Trophoblast cell (in vitro differentiated cells and primary cell): ENCODE data around the gene FAM107B.
A peak's percentile ranks its signal among the peaks of the same experiment; 100 is the strongest.
"Not testable (repeated sequence)": the region's sequence is repeated elsewhere in the genome, so short reads cannot be mapped to it uniquely, and the experiment has no call there.

Experiments
- DNase-seq, 2 donors: peaks; one replicate each; pipeline ENCODE4 v3.0.0-alpha.2; 2016
- H2AFZ ChIP-seq: 2 replicates; pipeline ENCODE4 v1.6.1; 2013; ENCODE audit warnings: low read length, moderate library complexity, mild to moderate bottlenecking; ENCODE audit not compliant: insufficient read depth, poor library complexity
- H2AK5ac ChIP-seq: 2 replicates; pipeline ENCODE4 v1.6.1; 2013; ENCODE audit warnings: mild to moderate bottlenecking, low read length
- H2BK120ac ChIP-seq: 2 replicates; pipeline ENCODE4 v1.6.1; 2013; ENCODE audit warnings: low read length, mild to moderate bottlenecking, moderate library complexity; ENCODE audit not compliant: insufficient read depth, poor library complexity
- H2BK12ac ChIP-seq: 2 replicates; pipeline ENCODE4 v1.6.1; 2013; ENCODE audit warnings: mild to moderate bottlenecking, low read length, moderate library complexity
- H2BK5ac ChIP-seq: 2 replicates; pipeline ENCODE4 v1.6.1; 2013; ENCODE audit warnings: low read length, low read depth, moderate library complexity, mild to moderate bottlenecking; ENCODE audit not compliant: poor library complexity
- H3K14ac ChIP-seq: 2 replicates; pipeline ENCODE4 v1.6.1; 2013; ENCODE audit warnings: mild to moderate bottlenecking, low read length
- H3K18ac ChIP-seq: 2 replicates; pipeline ENCODE4 v1.6.1; 2013; ENCODE audit warnings: mild to moderate bottlenecking, low read length
- H3K23ac ChIP-seq: 2 replicates; pipeline ENCODE4 v1.6.1; 2013; ENCODE audit warnings: low read length
- H3K27ac ChIP-seq: 2 replicates; pipeline ENCODE4 v1.5.1; 2013; ENCODE audit warnings: low read depth, mild to moderate bottlenecking, inconsistent platforms, low read length, moderate library complexity
- H3K27me3 ChIP-seq: 2 replicates; pipeline ENCODE4 v1.6.1; 2013; ENCODE audit warnings: inconsistent platforms, mild to moderate bottlenecking, low read length, moderate library complexity; ENCODE audit not compliant: insufficient read depth
- H3K36me3 ChIP-seq, 2 experiments: 1 replicate in 1 of 2; 2 replicates in 1 of 2; pipeline ENCODE4 v1.6.1; 2013; ENCODE audit warnings: low read length in 2 of 2, mild to moderate bottlenecking in 2 of 2, moderate library complexity in 1 of 2; ENCODE audit not compliant: insufficient read depth in 2 of 2, control insufficient read depth in 1 of 2
- H3K4ac ChIP-seq: 2 replicates; pipeline ENCODE4 v1.6.1; 2013; ENCODE audit warnings: low read depth, mild to moderate bottlenecking, low read length, moderate library complexity
- H3K4me1 ChIP-seq, 2 experiments: 1 replicate in 1 of 2; 2 replicates in 1 of 2; pipeline ENCODE4 v1.6.1; 2013; ENCODE audit warnings: low read length in 2 of 2, mild to moderate bottlenecking in 2 of 2, moderate library complexity in 1 of 2; ENCODE audit not compliant: insufficient read depth in 2 of 2, control insufficient read depth in 1 of 2
- H3K4me2 ChIP-seq: 2 replicates; pipeline ENCODE4 v1.6.1; 2013; ENCODE audit warnings: inconsistent platforms, mild to moderate bottlenecking, low read length, moderate library complexity
- H3K4me3 ChIP-seq: 2 replicates; pipeline ENCODE4 v1.5.1; 2013; ENCODE audit warnings: mild to moderate bottlenecking, low read depth, low read length, inconsistent platforms
- H3K79me1 ChIP-seq: one replicate; pipeline ENCODE4 v1.6.1; 2013; ENCODE audit warnings: low read length
- H3K79me2 ChIP-seq: 2 replicates; pipeline ENCODE4 v1.6.1; 2013; ENCODE audit warnings: low read length, mild to moderate bottlenecking; ENCODE audit not compliant: control insufficient read depth, insufficient read depth, poor library complexity
- H3K9ac ChIP-seq: 2 replicates; pipeline ENCODE4 v1.6.1; 2013; ENCODE audit warnings: mild to moderate bottlenecking, low read length
- H3K9me3 ChIP-seq: 2 replicates; pipeline ENCODE4 v1.6.1; 2013; ENCODE audit warnings: low read depth, mild to moderate bottlenecking, control low read depth, inconsistent platforms, low read length; ENCODE audit not compliant: insufficient read depth
- H4K12ac ChIP-seq: 2 replicates; pipeline ENCODE4 v1.6.1; 2013; ENCODE audit warnings: low read depth, mild to moderate bottlenecking, low read length, moderate library complexity
- H4K8ac ChIP-seq: 2 replicates; pipeline ENCODE4 v1.6.1; 2013; ENCODE audit warnings: low read depth, mild to moderate bottlenecking, low read length, moderate library complexity
- H4K91ac ChIP-seq: one replicate; pipeline ENCODE4 v1.6.1; 2013; ENCODE audit warnings: low read depth, mild to moderate bottlenecking, low read length, moderate library complexity
- WGBS: extraction: QIAGEN DNeasy Blood & Tissue Kit; methylation state at CpG from one replicate; pipeline ENCODE4 v1.1.7; 2013; ENCODE audit warnings: missing lambda C conversion rate; ENCODE audit not compliant: insufficient read length, insufficient coverage; ENCODE audit errors: extremely low coverage; 5-methylcytosine and 5-hydroxymethylcytosine counted together

Gene FAM107B

GRCh38 chr10:14659137-14659536, 115.6 kb downstream of the FAM107B start:
- H3K4me3 ChIP-seq, H2AFZ ChIP-seq, H3K36me3 ChIP-seq, H2BK5ac ChIP-seq, H3K79me2 ChIP-seq, H3K9me3 ChIP-seq, H3K14ac ChIP-seq, H3K4ac ChIP-seq, H4K12ac ChIP-seq, H3K27ac ChIP-seq, H3K18ac ChIP-seq, H3K27me3 ChIP-seq, H3K9ac ChIP-seq, H3K23ac ChIP-seq, DNase-seq, H2BK12ac ChIP-seq, H3K4me2 ChIP-seq, H4K8ac ChIP-seq: not testable (repeated sequence)
- H2AK5ac ChIP-seq, result peak overlapping the region; percentile 52
- peaks cover 14 to 17% of the 10 kb centered on the region in 2 experiments for H3K4me1 ChIP-seq
- peaks cover 12% of the 10 kb centered on the region for H3K79me1 ChIP-seq
- no CpG with 5 or more reads among the region's 6 CpGs for WGBS
- peak overlapping the region; percentile 21 for H4K91ac ChIP-seq
- H2BK120ac ChIP-seq, result peak overlapping the region; percentile 25

GRCh38 chr10:14658331-14659127, 116.2 kb downstream of the FAM107B start:
- H4K12ac ChIP-seq, result no peak overlapping the region
- peak overlapping the region; percentile 21 for H4K91ac ChIP-seq
- peaks cover 3% of the 10 kb centered on the region for H3K79me2 ChIP-seq
- no peak overlapping the region for H2AFZ ChIP-seq
- no peak overlapping the region for H3K4ac ChIP-seq
- H3K9me3 ChIP-seq, result no peaks in the 10 kb centered on the region
- H3K27me3 ChIP-seq, result no peaks in the 10 kb centered on the region
- H3K4me3 ChIP-seq, result no peak overlapping the region
- H2BK5ac ChIP-seq, result no peak overlapping the region
- H2AK5ac ChIP-seq, result peak overlapping the region; percentile 52
- peak overlapping the region; percentile 25 for H2BK120ac ChIP-seq
- no peak overlapping the region for H3K23ac ChIP-seq
- H4K8ac ChIP-seq, result no peak overlapping the region
- no peak overlapping the region for H3K27ac ChIP-seq
- no peaks in the 10 kb centered on the region for H3K36me3 ChIP-seq
- no CpG with 5 or more reads among the region's 7 CpGs for WGBS
- H3K14ac ChIP-seq, result no peak overlapping the region
- no peak overlapping the region for H3K4me2 ChIP-seq
- peak in 1 of 2 donors; percentile 66 for DNase-seq
- H3K9ac ChIP-seq, result no peak overlapping the region
- H2BK12ac ChIP-seq, result no peak overlapping the region
- peaks cover 14 to 17% of the 10 kb centered on the region in 2 experiments for H3K4me1 ChIP-seq
- peaks cover 14% of the 10 kb centered on the region for H3K79me1 ChIP-seq
- no peak overlapping the region for H3K18ac ChIP-seq

GRCh38 chr10:14656052-14656730, 118.5 kb downstream of the FAM107B start:
- no peak overlapping the region for H4K12ac ChIP-seq
- WGBS, result no CpG with 5 or more reads among the region's 7 CpGs
- H3K27ac ChIP-seq, result peak overlapping the region; percentile 58
- H3K4me3 ChIP-seq, result no peak overlapping the region
- H4K91ac ChIP-seq, result peak overlapping the region; percentile 75
- H3K27me3 ChIP-seq, result no peaks in the 10 kb centered on the region
- peaks cover 24 to 27% of the 10 kb centered on the region in 2 experiments for H3K4me1 ChIP-seq
- peaks cover 33% of the 10 kb centered on the region for H3K79me1 ChIP-seq
- H3K9ac ChIP-seq, result no peak overlapping the region
- no peak for DNase-seq
- no peak overlapping the region for H4K8ac ChIP-seq
- H2BK120ac ChIP-seq, result peak overlapping the region; percentile 65
- H2BK12ac ChIP-seq, result peak overlapping the region; percentile 98
- H3K79me2 ChIP-seq, result peaks cover 4% of the 10 kb centered on the region
- peak overlapping the region; percentile 66 for H2AK5ac ChIP-seq
- H3K14ac ChIP-seq, result peak overlapping the region; percentile 76
- H3K4me2 ChIP-seq, result no peak overlapping the region
- no peaks in the 10 kb centered on the region for H3K9me3 ChIP-seq
- no peak overlapping the region for H3K23ac ChIP-seq
- H3K18ac ChIP-seq, result no peak overlapping the region
- peak overlapping the region; percentile 55 for H2BK5ac ChIP-seq
- H3K4ac ChIP-seq, result peak overlapping the region; percentile 44
- no peak overlapping the region for H2AFZ ChIP-seq
- no peaks in the 10 kb centered on the region for H3K36me3 ChIP-seq

- Histone ChIP-seq H3K18ac (no peak overlapping the region), H2AK5ac (no peak overlapping the region), H3K14ac (peak overlapping the region; percentile 75), H3K9ac (no peak overlapping the region), H4K12ac (no peak overlapping the region), H4K91ac (peak overlapping the region; percentile 89), H3K27me3 (no peaks in the 10 kb centered on the region), H3K9me3 (no peaks in the 10 kb centered on the region), H2AFZ (no peak overlapping the region), H3K4me2 (peak overlapping the region; percentile 30), H3K36me3 (no peaks in the 10 kb centered on the region), H3K27ac (peak overlapping the region; percentile 46), H3K4me1 (peaks cover 26 to 27% of the 10 kb centered on the region in 2 experiments), H3K23ac (no peak overlapping the region), H4K8ac (no peak overlapping the region), H3K79me1 (peaks cover 37% of the 10 kb centered on the region), H2BK5ac (no peak overlapping the region), H2BK120ac (peak overlapping the region; percentile 65), H3K4me3 (no peak overlapping the region), H3K79me2 (peaks cover 4% of the 10 kb centered on the region), H3K4ac (no peak overlapping the region), H2BK12ac (peak overlapping the region; percentile 91)
- peak; percentile 74 to 88 for DNase-seq
- no CpG with 5 or more reads among the region's 3 CpGs for WGBS
These were observed 119.8 kb downstream of the FAM107B start for GRCh38 chr10:14654821-14655382.
